GM21381 (cell line): Measurements from ENCODE around the gene ZNF254.
"Not testable (repeated sequence)": the region's sequence is repeated elsewhere in the genome, so short reads cannot be mapped to it uniquely, and the experiment has no call there.

Source experiments
- ATAC-seq: cut with Tn5 transposase; IDR thresholded peaks from one replicate; pipeline ENCODE4 v1.9.1; 2021; ENCODE audit warnings: mild to moderate bottlenecking, moderate library complexity; ENCODE audit not compliant: unreplicated experiment

The ZNF254 gene

GRCh38 chr19:24086974-24087595 is at the start of gene ZNF254:
Gene ZNF254, plus strand, starts transcription at chr19:24087187. Its CDS starts 121 bp downstream, at chr19:24087308.
- ATAC-seq: peak; percentile 99

DNA sequence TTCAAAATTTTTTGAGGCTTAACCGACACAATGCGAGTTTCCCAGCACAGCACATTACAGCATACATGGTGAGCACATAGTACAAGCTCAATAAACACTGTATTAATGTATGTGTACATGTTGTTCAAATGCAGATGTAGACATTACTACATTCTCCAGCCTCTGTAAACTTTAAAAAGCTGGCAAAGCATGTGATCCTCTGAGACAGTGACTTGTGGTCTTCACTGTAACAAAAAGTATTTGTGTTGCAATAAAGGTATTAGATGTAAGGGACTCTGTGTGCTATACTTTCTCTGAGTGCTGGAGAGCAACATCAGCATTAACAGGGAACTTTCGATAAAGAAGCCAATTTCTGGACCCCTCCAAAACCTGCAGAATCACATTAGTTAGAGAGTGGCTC is 46.4 kb upstream of the ZNF254 start:
- ATAC-seq: no peak

DNA sequence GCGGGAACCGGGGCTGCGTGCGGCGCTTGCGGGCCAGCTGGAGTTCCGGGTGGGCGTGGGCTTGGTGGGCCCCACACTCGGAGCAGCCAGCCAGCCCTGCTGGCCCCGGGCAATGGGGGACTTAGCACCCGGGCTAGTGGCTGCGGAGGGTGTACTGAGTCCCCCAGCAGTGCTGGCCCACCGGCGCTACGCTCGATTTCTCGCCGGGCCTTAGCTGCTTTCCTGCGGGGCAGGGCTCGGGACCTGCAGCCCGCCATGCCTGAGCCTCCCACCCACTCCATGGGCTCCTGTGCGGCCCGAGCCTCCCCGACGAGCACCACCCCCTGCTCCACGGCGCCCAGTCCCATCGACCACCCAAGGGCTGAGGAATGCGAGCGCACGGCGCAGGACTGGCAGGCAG is 45.7 kb upstream of the ZNF254 start:
- ATAC-seq: not testable (repeated sequence)

DNA sequence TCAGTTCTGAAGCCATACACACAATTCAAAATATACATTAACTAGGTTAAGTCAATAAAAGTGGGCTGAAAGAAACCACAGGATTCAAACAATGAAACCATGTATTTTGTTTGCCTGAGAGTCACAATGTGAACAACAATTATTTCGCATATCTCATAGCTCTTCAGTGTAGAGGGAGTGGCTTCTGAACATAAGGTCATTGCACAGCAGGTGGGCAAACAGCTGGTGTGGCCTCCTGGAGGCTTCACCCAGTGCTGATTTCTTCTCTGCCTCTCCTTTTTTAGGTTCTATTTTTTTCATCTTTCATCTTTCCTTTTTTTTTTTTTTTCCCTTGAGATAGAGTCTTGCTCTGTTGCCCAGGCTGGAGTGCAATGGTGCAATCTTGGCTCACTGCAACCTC is 40.4 kb upstream of the ZNF254 start:
- ATAC-seq: no peak

GRCh38 chr19:24048261-24048660 is 38.7 kb upstream of the ZNF254 start:
- ATAC-seq: no peak

DNA sequence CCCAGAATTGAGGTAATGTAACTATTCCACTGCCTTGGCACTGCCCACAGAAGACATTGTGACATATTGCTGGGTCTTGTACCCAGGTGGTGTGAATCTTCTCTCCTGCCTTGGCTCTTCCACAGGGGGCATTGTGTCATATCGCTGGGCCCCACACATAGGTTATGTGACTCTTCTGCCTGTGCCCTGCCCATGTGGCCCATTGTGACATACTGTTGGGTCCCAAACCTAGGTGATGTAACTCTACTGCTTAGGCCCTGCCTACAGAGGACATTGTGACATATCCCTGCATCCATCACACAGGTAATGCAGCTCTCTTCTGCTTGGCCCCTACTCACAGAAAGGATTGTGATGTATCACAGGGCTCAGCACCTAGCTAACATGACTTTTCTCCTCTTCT is 37.5 kb upstream of the ZNF254 start:
- no peak for ATAC-seq

- ATAC-seq: no peak
Measured at GRCh38 chr19:24051516-24051915, 35.5 kb upstream of the ZNF254 start.

- ATAC-seq: no peak
Measured at GRCh38 chr19:24052811-24053210, 34.2 kb upstream of the ZNF254 start.

GRCh38 chr19:24053601-24054000 is 33.4 kb upstream of the ZNF254 start:
- ATAC-seq: no peak

DNA sequence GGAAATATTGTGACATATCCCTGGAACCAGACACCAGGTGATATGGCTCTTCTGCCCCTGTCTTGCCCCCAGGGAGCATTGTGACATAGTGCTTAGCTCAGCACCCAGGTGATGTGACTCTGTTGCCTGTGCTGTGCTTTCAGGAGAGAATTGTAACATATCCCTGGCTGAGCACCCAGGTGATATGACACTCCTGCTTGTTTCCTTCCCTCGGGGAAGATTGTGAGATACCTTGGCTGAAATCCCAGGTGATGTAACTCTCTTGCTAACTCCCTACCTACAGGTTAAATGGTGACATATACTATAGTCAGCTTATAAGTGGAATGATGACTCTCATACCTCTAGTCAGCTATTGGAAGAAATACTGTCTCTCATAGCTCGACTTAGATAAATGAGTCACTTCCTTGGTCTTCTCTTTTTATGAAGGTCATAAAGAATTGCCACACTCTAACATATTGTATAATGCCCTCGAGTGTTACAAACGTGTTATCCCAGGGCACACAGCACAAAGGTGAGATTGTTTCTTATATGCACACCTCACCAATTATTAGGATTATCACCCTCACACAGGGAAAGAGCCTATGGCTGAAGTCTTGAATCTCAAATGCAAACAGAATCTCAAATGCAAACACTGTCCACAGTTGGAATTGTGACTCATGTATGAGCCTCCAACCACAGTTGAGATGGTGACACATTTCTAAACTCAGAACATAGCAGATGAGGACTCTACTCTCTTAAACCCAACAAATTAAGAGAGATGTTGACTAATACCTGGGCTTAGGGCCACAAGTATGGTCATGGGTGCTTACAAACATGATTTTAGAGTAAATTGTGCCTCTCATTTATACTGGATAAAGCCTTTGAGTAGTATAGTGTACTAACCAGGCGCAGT is 32.7 kb upstream of the ZNF254 start:
- no peak for ATAC-seq

DNA sequence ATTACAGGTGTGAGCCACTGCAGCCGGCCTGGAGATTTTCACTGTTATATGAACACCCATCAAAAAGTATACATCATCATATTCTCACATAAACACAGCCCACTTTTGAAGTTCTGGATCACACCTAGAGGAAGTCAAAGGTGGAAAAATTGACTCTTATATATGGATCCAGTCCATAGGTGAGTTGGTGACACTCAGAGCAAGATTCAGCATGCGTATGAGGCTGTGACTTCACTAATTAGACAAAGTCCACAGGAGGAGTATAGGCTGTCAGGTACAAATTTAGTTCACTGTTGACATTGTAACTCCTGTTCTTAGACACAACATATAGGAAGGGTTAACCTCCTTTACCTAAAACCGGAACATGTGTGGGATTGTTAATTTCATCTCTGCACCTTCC is 31.4 kb upstream of the ZNF254 start:
- no peak for ATAC-seq

DNA sequence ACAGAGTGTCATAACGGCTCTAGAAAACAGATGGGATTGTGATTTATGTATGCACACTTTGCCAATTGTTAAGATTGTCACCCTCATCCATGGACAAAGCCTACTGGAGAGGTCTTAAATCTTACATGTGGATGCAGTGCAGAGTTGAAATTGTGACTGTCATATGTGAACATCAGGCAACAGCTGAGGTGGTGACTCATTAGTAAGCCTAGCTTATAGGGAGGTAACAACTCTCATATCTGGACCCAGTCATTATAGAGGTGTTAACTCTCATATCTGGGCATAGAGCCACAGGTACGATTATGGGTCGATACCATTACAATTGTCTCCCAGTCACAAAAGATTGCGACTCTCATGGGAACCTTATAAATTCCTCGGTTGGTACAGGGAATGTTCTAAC is 29.8 kb upstream of the ZNF254 start:
- ATAC-seq: no peak

DNA sequence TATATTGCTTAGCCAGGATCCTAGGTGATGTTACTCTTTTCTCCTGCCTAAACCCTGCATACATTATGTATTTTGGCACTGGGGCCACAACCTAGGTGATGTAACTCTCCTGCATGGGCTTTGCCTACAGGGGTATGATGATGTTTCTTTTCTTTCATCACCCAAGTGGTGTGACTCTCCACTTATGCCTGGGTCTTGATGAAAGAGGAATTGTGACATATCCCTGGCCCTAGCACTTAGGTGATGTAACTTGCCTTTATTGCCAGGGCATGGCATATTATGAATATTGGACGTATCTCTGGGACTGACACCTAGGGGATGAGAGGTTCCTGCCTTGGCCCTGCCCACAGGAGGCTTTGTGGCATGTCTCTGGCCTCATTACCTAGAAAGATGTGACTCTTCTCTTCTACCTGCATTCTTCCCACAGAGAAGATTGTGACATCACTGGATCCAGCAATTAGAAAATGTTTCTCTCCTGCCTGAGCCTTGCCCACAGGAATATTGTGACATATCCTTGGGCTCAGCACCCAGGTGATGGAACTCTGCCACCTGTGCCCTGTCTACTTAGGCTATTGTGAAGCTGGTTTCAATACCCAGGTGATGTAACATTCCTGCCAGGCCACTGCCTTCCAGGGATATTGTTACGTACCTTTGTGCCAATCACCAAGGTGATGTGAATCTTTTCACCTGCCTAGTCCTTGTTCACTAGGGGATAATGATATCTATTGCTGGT is 27.3 kb upstream of the ZNF254 start:
- no peak for ATAC-seq

- ATAC-seq: no peak
Measured at GRCh38 chr19:24060687-24061356, 26.2 kb upstream of the ZNF254 start.

- no peak for ATAC-seq
Measured at GRCh38 chr19:24062190-24062589, 24.8 kb upstream of the ZNF254 start.

DNA sequence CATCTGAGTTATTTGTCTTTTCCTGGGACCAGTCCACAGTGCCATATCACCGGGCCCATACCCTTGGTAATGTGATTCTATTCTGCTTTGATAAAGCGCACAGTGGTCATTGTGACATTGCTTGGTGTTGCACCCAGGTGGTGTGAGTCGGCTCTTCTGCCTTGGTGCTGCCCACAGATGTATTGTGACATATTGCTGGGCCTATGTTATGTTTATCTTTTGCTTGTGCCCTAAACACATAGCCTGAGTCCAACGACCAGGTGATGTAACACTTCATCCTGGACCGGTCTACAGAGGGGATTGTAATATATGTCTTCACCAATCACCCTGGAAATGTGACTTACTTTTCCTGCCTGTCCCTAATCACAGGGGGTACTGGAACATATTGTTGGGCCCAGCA is 23.7 kb upstream of the ZNF254 start:
- ATAC-seq: no peak

DNA sequence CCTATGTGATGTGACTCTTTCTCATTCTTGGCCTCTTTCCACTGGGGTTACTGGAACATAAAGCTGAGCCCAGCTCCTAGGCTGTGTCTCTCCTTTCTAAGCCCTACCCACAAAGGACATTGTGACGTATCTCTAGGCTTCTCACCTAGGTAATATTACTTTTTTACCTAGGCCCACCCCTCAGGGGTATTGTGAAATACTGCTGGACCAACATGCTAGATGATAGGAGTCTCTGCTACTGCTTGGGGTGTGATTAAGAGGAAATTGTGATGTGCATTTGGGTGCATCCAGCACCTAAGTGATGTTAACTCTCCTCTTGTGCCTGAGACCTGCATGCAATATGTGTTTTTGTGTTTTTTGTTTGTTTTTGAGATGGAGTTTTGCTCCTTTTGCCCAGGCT is 22.8 kb upstream of the ZNF254 start:
- no peak for ATAC-seq

- ATAC-seq: no peak
Measured at GRCh38 chr19:24065243-24065642, 21.7 kb upstream of the ZNF254 start.

DNA sequence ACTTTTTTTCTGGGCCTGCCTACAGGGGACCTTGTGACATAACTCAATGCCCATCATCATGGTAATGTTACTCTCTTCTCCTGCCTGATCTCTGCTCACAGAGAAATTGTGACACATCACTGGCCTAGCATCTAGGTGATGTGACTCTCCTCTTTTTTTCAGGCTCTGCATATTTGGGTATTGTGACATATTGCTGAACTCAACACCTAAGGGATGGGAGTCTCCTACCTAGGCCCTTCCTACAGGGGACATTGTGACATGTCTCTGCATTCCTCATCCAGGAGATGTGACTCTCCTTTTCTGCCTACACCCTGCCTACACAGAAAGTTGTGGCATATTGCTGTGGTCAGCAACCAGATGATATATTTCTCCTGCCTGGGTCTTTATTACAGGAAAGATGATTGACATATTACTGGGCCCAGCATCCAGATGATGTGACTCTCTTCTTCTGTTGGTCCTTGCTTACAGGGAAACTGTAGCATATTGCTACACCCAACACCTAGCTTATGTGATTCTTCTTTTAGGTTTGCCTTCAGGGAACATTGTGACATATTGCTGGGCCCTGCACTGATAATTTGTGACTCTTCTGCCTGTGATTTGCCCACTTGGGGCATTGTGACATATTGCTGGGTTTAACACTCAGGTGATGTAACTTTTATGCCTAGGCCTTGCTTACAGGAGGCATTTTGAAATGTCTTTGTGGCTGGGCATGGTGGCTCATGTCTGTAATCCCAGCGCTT is 21.0 kb upstream of the ZNF254 start:
- ATAC-seq: no peak

GRCh38 chr19:24069905-24070657 is 16.9 kb upstream of the ZNF254 start:
- no peak for ATAC-seq
